Nephron (organoid): ENCODE measurements around the gene CDC42BPB.
A peak's percentile ranks its signal among the peaks of the same experiment; 100 is the strongest.

Experiments
- H3K27ac Mint-ChIP-seq, 3 experiments: 2 replicates each; pipeline ENCODE4 v1.8.0; 2020; ENCODE audit warnings: mixed read lengths in 3 of 3, mild to moderate bottlenecking in 2 of 3, moderate library complexity in 1 of 3
- H3K27me3 Mint-ChIP-seq: 2 replicates; pipeline ENCODE4 v1.8.0; 2021; ENCODE audit warnings: low read depth, mild to moderate bottlenecking, moderate library complexity, mixed read lengths
- H3K36me3 Mint-ChIP-seq: 2 replicates; pipeline ENCODE4 v1.8.0; 2020; ENCODE audit warnings: low read depth, mixed read lengths
- H3K4me1 Mint-ChIP-seq: 2 replicates; pipeline ENCODE4 v1.8.0; 2020; ENCODE audit warnings: mixed read lengths
- H3K4me3 Mint-ChIP-seq, 3 experiments: 2 replicates each; pipeline ENCODE4 v1.8.0; 2020; ENCODE audit warnings: mild to moderate bottlenecking in 3 of 3, mixed read lengths in 3 of 3, moderate library complexity in 2 of 3
- H3K9me3 Mint-ChIP-seq: 2 replicates; pipeline ENCODE4 v1.8.0; 2020; ENCODE audit warnings: mixed read lengths
- TF ChIP-seq, protein P1 (sequence below), 3 experiments: fragments of 200-600 bp; sonication (generic); IDR thresholded peaks; one replicate each; pipeline ENCODE4 v1.5.0; 2021; ENCODE audit warnings: antibody characterized with exemption in 3 of 3; ENCODE audit not compliant: unreplicated experiment in 3 of 3

The CDC42BPB gene

DNA sequence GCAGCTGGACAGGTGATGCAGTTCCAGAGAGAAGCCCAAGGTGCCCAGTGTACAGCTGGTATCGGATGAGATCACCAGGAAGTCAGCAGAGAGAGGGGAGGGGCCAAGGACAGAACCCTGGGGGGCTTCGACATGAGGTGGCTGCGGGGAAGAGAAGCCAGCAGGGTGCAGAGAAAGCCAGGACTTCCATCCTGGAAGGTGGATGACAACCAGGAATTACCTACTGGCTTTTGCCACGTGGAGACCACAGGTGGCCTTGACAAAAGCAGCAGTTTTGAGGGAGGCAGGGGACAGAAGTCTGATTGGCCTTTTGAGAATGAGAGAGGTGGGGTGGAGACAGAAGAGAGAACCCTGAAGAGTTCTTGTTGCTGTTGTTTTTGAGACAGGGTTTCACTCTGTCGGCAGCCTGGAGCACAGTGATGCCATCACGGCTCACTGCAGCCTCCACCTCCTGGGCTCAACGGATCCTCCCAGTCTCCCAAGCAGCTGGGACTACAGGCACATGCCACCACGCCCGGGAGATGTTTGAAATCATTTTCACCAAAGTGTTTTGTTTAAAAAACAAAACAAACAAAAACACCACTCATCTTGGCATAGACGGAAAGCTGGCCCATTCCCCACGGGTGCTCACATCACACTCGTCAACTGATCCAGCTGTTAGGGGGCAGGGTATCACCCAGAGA is 35.2 kb downstream of the CDC42BPB start:
- Mint-ChIP-seq H3K4me1 (peaks cover 52% of the 10 kb centered on the region), H3K9me3 (peaks cover 2% of the 10 kb centered on the region), H3K27me3 (no peaks in the 10 kb centered on the region), H3K27ac (peak overlapping the region in 2 of 3 experiments; percentile 10 to 40), H3K36me3 (peaks cover 24% of the 10 kb centered on the region), H3K4me3 (no peak overlapping the region)
- TF ChIP-seq, protein P1, sequence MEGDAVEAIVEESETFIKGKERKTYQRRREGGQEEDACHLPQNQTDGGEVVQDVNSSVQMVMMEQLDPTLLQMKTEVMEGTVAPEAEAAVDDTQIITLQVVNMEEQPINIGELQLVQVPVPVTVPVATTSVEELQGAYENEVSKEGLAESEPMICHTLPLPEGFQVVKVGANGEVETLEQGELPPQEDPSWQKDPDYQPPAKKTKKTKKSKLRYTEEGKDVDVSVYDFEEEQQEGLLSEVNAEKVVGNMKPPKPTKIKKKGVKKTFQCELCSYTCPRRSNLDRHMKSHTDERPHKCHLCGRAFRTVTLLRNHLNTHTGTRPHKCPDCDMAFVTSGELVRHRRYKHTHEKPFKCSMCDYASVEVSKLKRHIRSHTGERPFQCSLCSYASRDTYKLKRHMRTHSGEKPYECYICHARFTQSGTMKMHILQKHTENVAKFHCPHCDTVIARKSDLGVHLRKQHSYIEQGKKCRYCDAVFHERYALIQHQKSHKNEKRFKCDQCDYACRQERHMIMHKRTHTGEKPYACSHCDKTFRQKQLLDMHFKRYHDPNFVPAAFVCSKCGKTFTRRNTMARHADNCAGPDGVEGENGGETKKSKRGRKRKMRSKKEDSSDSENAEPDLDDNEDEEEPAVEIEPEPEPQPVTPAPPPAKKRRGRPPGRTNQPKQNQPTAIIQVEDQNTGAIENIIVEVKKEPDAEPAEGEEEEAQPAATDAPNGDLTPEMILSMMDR (IDR thresholded peaks at IDR 0.05; ENCODE audit: unreplicated experiment in 3 of 3) = no peak

GRCh38 chr14:103021684-103022001 is 35.7 kb downstream of the CDC42BPB start:
- TF ChIP-seq, protein P1 (IDR thresholded peaks at IDR 0.05; ENCODE audit: unreplicated experiment in 3 of 3) = no peak
- Mint-ChIP-seq H3K9me3 (no peaks in the 10 kb centered on the region), H3K27me3 (no peaks in the 10 kb centered on the region), H3K36me3 (peaks cover 19% of the 10 kb centered on the region), H3K27ac (no peak overlapping the region), H3K4me1 (peaks cover 48% of the 10 kb centered on the region), H3K4me3 (no peak overlapping the region)

GRCh38 chr14:103020271-103021170 is 36.8 kb downstream of the CDC42BPB start:
- Mint-ChIP-seq H3K4me1 (peaks cover 48% of the 10 kb centered on the region), H3K9me3 (no peaks in the 10 kb centered on the region), H3K27ac (no peak overlapping the region), H3K27me3 (no peaks in the 10 kb centered on the region), H3K36me3 (peaks cover 19% of the 10 kb centered on the region), H3K4me3 (no peak overlapping the region)
- TF ChIP-seq, protein P1 (IDR thresholded peaks at IDR 0.05; ENCODE audit: unreplicated experiment in 3 of 3) = no peak

DNA sequence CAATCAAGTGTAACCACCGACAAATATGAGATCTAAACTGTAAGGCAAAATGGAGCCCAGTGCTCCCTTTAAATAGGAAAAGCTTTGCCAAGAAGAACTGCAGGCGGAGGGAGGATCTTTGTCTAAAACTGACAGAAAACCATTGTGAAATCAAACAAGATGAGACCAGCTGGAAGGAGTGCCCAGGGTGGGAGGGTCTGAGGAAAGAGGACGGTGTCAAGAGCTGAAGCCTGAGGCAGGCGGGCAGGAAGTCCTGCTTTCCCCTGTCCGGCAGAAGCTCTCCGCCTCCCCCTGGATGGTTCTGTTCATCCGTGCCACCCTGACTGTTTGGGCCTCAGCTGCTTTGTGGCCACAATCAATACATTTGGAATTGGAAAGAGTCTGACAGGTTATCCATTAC is 37.5 kb downstream of the CDC42BPB start:
- TF ChIP-seq, protein P1 (IDR thresholded peaks at IDR 0.05; ENCODE audit: unreplicated experiment in 3 of 3) = no peak
- H3K9me3 Mint-ChIP-seq = no peaks in the 10 kb centered on the region
- H3K4me3 Mint-ChIP-seq = no peak overlapping the region
- H3K27me3 Mint-ChIP-seq = no peaks in the 10 kb centered on the region
- peaks cover 20% of the 10 kb centered on the region for H3K36me3 Mint-ChIP-seq
- H3K4me1 Mint-ChIP-seq = peaks cover 50% of the 10 kb centered on the region
- no peak overlapping the region for H3K27ac Mint-ChIP-seq

GRCh38 chr14:103019236-103019635 is 38.1 kb downstream of the CDC42BPB start:
- H3K4me3 Mint-ChIP-seq = no peak overlapping the region
- TF ChIP-seq, protein P1 (IDR thresholded peaks at IDR 0.05; ENCODE audit: unreplicated experiment in 3 of 3) = no peak

More at GRCh38 chr14:103019236-103019635, 38.1 kb downstream of the CDC42BPB start:
- Mint-ChIP-seq H3K27me3 (no peaks in the 10 kb centered on the region), H3K36me3 (peaks cover 25% of the 10 kb centered on the region), H3K4me1 (peaks cover 51% of the 10 kb centered on the region), H3K9me3 (no peaks in the 10 kb centered on the region), H3K27ac (no peak overlapping the region)
